ENCODE data around the gene KLHL29. TPM values are rescaled to one million over a fixed set of nuclear protein-coding genes. Genes with fewer than 3 reads are reported as not detected.

KLHL29 gene
- total RNA-seq, 1 donor from 2014 or later = 5.5 TPM

DNA sequence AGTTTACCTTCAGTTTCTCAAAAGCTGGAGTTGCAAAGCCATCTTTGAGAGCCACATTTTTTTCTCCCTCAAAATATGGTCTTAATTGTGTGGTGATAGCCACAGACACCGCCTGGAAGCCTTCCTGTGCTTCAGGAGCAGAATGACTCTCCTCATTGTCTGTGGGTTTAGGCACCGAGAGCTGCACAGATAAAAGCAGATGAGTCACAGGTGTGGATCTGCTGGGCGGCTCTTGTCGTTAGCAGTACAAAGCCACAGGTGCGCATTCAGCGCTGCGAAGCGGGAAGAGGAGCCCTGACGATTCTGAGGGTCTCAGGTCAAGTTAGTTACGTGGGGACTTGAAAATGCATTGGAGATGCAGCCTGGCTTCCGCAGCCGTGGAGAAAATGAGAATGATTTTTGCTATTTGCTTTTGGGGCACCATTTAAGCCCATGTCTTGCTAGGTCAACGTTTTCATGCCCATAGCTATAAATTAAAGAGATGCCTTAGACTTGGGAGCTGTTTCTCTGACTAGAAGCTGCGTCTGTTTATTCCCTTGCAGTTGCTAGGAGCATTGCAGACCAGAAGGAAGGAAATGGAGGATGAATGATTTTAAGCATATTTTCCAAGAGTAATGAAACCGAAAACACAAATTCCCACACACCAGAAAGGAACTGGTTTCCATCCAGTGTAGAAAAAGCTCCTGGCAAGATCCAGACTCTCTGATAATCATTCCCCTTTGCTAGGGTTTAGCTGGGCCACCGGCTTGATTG lies 51.5 kb downstream of the KLHL29 start:
- no peak overlapping the region for H3K27ac ChIP-seq (ENCODE audit: low read depth, low read length)
- DNase-seq (ENCODE audit: low read depth) (peak; percentile 45), FAIRE-seq (no peak)
- Mint-ChIP-seq H3K4me1 (ENCODE audit: low read depth, unreplicated experiment) (peaks cover 21% of the 10 kb centered on the region), H3K27ac (ENCODE audit: unreplicated experiment) (no peak overlapping the region), H3K36me3 (ENCODE audit: low read depth, unreplicated experiment) (no peaks in the 10 kb centered on the region), H3K4me3 (ENCODE audit: unreplicated experiment) (no peak overlapping the region), H3K9me3 (ENCODE audit: unreplicated experiment) (peaks cover 4% of the 10 kb centered on the region), H3K27me3 (ENCODE audit: low read depth, unreplicated experiment) (peaks cover 31% of the 10 kb centered on the region)
- H3K4me3 ChIP-seq (ENCODE audit: insufficient read depth, low read depth, low read length) = no peak overlapping the region
- no peak overlapping the region for H3K4me2 ChIP-seq (ENCODE audit: low read length)
- TF ChIP-seq EZH2 (IDR thresholded peaks at IDR 0.05; ENCODE audit: insufficient read depth, low read length) = no peak
- TF ChIP-seq, protein P1, sequence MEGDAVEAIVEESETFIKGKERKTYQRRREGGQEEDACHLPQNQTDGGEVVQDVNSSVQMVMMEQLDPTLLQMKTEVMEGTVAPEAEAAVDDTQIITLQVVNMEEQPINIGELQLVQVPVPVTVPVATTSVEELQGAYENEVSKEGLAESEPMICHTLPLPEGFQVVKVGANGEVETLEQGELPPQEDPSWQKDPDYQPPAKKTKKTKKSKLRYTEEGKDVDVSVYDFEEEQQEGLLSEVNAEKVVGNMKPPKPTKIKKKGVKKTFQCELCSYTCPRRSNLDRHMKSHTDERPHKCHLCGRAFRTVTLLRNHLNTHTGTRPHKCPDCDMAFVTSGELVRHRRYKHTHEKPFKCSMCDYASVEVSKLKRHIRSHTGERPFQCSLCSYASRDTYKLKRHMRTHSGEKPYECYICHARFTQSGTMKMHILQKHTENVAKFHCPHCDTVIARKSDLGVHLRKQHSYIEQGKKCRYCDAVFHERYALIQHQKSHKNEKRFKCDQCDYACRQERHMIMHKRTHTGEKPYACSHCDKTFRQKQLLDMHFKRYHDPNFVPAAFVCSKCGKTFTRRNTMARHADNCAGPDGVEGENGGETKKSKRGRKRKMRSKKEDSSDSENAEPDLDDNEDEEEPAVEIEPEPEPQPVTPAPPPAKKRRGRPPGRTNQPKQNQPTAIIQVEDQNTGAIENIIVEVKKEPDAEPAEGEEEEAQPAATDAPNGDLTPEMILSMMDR (IDR thresholded peaks at IDR 0.05; ENCODE audit: insufficient read depth, low read depth, low read length) = no peak
- peaks cover 7% of the 10 kb centered on the region for H4K20me1 ChIP-seq (ENCODE audit: insufficient read depth, low read length)
- H3K9ac ChIP-seq (ENCODE audit: low read length) = no peak overlapping the region
- H3K36me3 ChIP-seq (ENCODE audit: insufficient read depth, low read length) = no peaks in the 10 kb centered on the region
- H3K27me3 ChIP-seq (ENCODE audit: insufficient read depth, low read length) = peaks cover 2% of the 10 kb centered on the region
- peaks cover 1% of the 10 kb centered on the region for H3K9me3 ChIP-seq (ENCODE audit: insufficient read depth, low read depth, low read length)
- no peaks in the 10 kb centered on the region for H3K4me1 ChIP-seq (ENCODE audit: insufficient read depth, low read length)
- H2AFZ ChIP-seq (ENCODE audit: low read depth, low read length) = no peak overlapping the region
- H3K79me2 ChIP-seq (ENCODE audit: insufficient read depth, low read length) = no peaks in the 10 kb centered on the region

DNA sequence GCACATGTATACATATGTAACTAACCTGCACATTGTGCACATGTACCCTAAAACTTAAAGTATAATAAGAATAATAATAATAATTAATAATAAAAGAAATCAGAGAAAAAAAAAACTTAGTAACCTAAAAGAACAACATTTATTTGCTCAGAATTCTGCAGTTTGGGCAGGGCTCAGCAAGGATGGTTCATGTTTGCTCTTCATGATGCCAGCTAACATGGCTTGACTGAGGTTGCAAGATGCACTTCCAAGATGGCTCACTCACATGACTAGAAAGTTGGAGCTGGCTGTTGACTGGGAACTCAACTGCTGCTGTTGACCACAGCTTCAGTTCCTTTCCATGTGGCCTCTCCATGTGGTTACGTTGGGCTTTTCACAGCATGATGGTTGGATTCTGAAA lies 56.4 kb downstream of the KLHL29 start:
- Histone ChIP-seq H3K27me3 (ENCODE audit: insufficient read depth, low read length) (peaks cover 2% of the 10 kb centered on the region), H3K4me2 (ENCODE audit: low read length) (no peak overlapping the region), H4K20me1 (ENCODE audit: insufficient read depth, low read length) (peaks cover 4% of the 10 kb centered on the region), H3K27ac (ENCODE audit: low read depth, low read length) (no peak overlapping the region), H3K9ac (ENCODE audit: low read length) (no peak overlapping the region), H2AFZ (ENCODE audit: low read depth, low read length) (no peak overlapping the region), H3K4me1 (ENCODE audit: insufficient read depth, low read length) (peaks cover 5% of the 10 kb centered on the region), H3K4me3 (ENCODE audit: insufficient read depth, low read depth, low read length) (no peak overlapping the region), H3K79me2 (ENCODE audit: insufficient read depth, low read length) (no peaks in the 10 kb centered on the region), H3K9me3 (ENCODE audit: insufficient read depth, low read depth, low read length) (peaks cover 5% of the 10 kb centered on the region), H3K36me3 (ENCODE audit: insufficient read depth, low read length) (no peaks in the 10 kb centered on the region)
- peaks cover 15% of the 10 kb centered on the region for H3K27me3 Mint-ChIP-seq (ENCODE audit: low read depth, unreplicated experiment)
- FAIRE-seq = no peak
- H3K9me3 Mint-ChIP-seq (ENCODE audit: unreplicated experiment) = peaks cover 11% of the 10 kb centered on the region
- no peak overlapping the region for H3K4me3 Mint-ChIP-seq (ENCODE audit: unreplicated experiment)
- DNase-seq (ENCODE audit: low read depth) = no peak
- TF ChIP-seq, protein P1 (IDR thresholded peaks at IDR 0.05; ENCODE audit: insufficient read depth, low read depth, low read length) = no peak
- TF ChIP-seq EZH2 (IDR thresholded peaks at IDR 0.05; ENCODE audit: insufficient read depth, low read length) = no peak
- no peak overlapping the region for H3K27ac Mint-ChIP-seq (ENCODE audit: unreplicated experiment)
- H3K36me3 Mint-ChIP-seq (ENCODE audit: low read depth, unreplicated experiment) = peaks cover 2% of the 10 kb centered on the region
- peaks cover 10% of the 10 kb centered on the region for H3K4me1 Mint-ChIP-seq (ENCODE audit: low read depth, unreplicated experiment)

DNA sequence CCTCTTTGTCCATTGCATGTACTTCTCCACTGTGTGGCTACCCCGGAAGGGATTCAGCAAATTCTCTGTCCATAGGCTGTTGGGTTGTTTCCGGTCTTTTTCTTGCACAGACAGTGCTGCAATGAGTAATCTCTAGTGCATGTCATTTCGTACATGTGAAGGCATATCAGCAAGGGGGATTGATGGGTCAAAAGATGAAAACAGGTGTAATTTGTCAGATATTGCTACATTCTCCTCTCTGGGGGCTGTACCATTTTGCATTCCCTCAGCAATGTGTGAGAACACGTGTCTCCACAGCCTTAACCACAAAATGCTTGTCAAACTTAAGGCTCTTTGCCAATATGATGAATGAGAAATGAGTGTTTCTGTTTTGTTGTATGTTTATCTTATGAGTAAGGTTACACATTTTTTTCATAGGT lies 60.5 kb downstream of the KLHL29 start:
- Histone ChIP-seq H3K36me3 (ENCODE audit: insufficient read depth, low read length) (no peaks in the 10 kb centered on the region), H3K79me2 (ENCODE audit: insufficient read depth, low read length) (no peaks in the 10 kb centered on the region), H3K9me3 (ENCODE audit: insufficient read depth, low read depth, low read length) (peaks cover 5% of the 10 kb centered on the region), H3K4me1 (ENCODE audit: insufficient read depth, low read length) (peaks cover 5% of the 10 kb centered on the region), H3K4me3 (ENCODE audit: insufficient read depth, low read depth, low read length) (no peak overlapping the region), H2AFZ (ENCODE audit: low read depth, low read length) (no peak overlapping the region), H3K27ac (ENCODE audit: low read depth, low read length) (no peak overlapping the region), H3K9ac (ENCODE audit: low read length) (no peak overlapping the region), H3K27me3 (ENCODE audit: insufficient read depth, low read length) (peaks cover 11% of the 10 kb centered on the region), H3K4me2 (ENCODE audit: low read length) (no peak overlapping the region), H4K20me1 (ENCODE audit: insufficient read depth, low read length) (peaks cover 4% of the 10 kb centered on the region)
- Mint-ChIP-seq H3K27me3 (ENCODE audit: low read depth, unreplicated experiment) (peaks cover 30% of the 10 kb centered on the region), H3K4me1 (ENCODE audit: low read depth, unreplicated experiment) (peaks cover 7% of the 10 kb centered on the region), H3K9me3 (ENCODE audit: unreplicated experiment) (peaks cover 9% of the 10 kb centered on the region), H3K27ac (ENCODE audit: unreplicated experiment) (no peak overlapping the region), H3K4me3 (ENCODE audit: unreplicated experiment) (no peak overlapping the region), H3K36me3 (ENCODE audit: low read depth, unreplicated experiment) (peaks cover 2% of the 10 kb centered on the region)
- peak; percentile 79 for DNase-seq (ENCODE audit: low read depth)
- no peak for FAIRE-seq
- TF ChIP-seq EZH2 (IDR thresholded peaks at IDR 0.05; ENCODE audit: insufficient read depth, low read length) = no peak
- TF ChIP-seq, protein P1 (IDR thresholded peaks at IDR 0.05; ENCODE audit: insufficient read depth, low read depth, low read length) = no peak
